Stimulated activated CD4-positive, alpha-beta T cell treated with anti-CD3 and anti-CD28 coated beads, Interleukin-4, amount 100 ng/mL, for 48 hours (primary cell): Measurements from ENCODE around the gene RBMS3.

Experiments
- DNase-seq, 2 donors: peaks; one replicate each; pipeline ENCODE4 v3.0.0-alpha.2; 2020; ENCODE audit warnings: low read depth in 2 of 2

Gene RBMS3

GRCh38 chr3:29936766-29937165 lies 655.9 kb downstream of the RBMS3 start:
- no peak for DNase-seq

- no peak for DNase-seq
Measured at GRCh38 chr3:29937185-29937584, 656.3 kb downstream of the RBMS3 start.

- DNase-seq, result no peak
Measured at GRCh38 chr3:29940759-29941323, 660.0 kb downstream of the RBMS3 start.

- DNase-seq, result no peak
Measured at GRCh38 chr3:29942297-29942696, 661.4 kb downstream of the RBMS3 start.

- DNase-seq, result no peak
Measured at GRCh38 chr3:29949131-29949530, 668.3 kb downstream of the RBMS3 start.

GRCh38 chr3:29949940-29950616 lies 669.2 kb downstream of the RBMS3 start:
- DNase-seq, result no peak

- no peak for DNase-seq
Measured at GRCh38 chr3:29952431-29952830, 671.6 kb downstream of the RBMS3 start.

GRCh38 chr3:29955413-29955812 lies 674.5 kb downstream of the RBMS3 start:
- DNase-seq, result no peak

GRCh38 chr3:29958816-29959215 lies 677.9 kb downstream of the RBMS3 start:
- no peak for DNase-seq

GRCh38 chr3:29971895-29972294 lies 691.0 kb downstream of the RBMS3 start:
- DNase-seq, result no peak

GRCh38 chr3:29972320-29972993 lies 691.6 kb downstream of the RBMS3 start:
- no peak for DNase-seq

- no peak for DNase-seq
Measured at GRCh38 chr3:29973763-29974162, 692.9 kb downstream of the RBMS3 start.

GRCh38 chr3:29976871-29977270 lies 696.0 kb downstream of the RBMS3 start:
- DNase-seq, result no peak

GRCh38 chr3:29977360-29977759 lies 696.5 kb downstream of the RBMS3 start:
- DNase-seq, result no peak

- no peak for DNase-seq
Measured at GRCh38 chr3:29978036-29978435, 697.2 kb downstream of the RBMS3 start.

GRCh38 chr3:29991198-29991597 lies 710.3 kb downstream of the RBMS3 start:
- DNase-seq, result no peak

- DNase-seq, result no peak
Measured at GRCh38 chr3:30002797-30003196, 721.9 kb downstream of the RBMS3 start.

GRCh38 chr3:30003741-30004140 lies 722.9 kb downstream of the RBMS3 start:
- DNase-seq, result no peak

- no peak for DNase-seq
Measured at GRCh38 chr3:30004481-30004880, 723.6 kb downstream of the RBMS3 start.

- no peak for DNase-seq
Measured at GRCh38 chr3:30006111-30006510, 725.2 kb downstream of the RBMS3 start.

- DNase-seq, result no peak
Measured at GRCh38 chr3:30007668-30008067, 726.8 kb downstream of the RBMS3 start.

- no peak for DNase-seq
Measured at GRCh38 chr3:30011237-30011803, 730.4 kb downstream of the RBMS3 start.
